Stimulated activated CD4-positive, alpha-beta T cell treated with anti-CD3 and anti-CD28 coated beads, Interleukin-12 subunit alpha, Interleukin-12 subunit beta, amount 100 ng/mL, for 4 hours (primary cell): ENCODE measurements around the gene TERT.

Experiments used
- DNase-seq: peaks from one replicate; pipeline ENCODE4 v3.0.0-alpha.2; 2020

TERT gene

GRCh38 chr5:1317921-1318565 is 23.2 kb upstream of the TERT start:
- no peak for DNase-seq

- no peak for DNase-seq
These were observed 21.9 kb upstream of the TERT start for GRCh38 chr5:1316588-1317340.

GRCh38 chr5:1315709-1316587 is 21.1 kb upstream of the TERT start:
- DNase-seq = peak; percentile 24

GRCh38 chr5:1315018-1315708 is 20.3 kb upstream of the TERT start:
- DNase-seq = no peak

- no peak for DNase-seq
These were observed 19.7 kb upstream of the TERT start for GRCh38 chr5:1314564-1314982.

GRCh38 chr5:1312993-1313833 is 18.3 kb upstream of the TERT start:
- no peak for DNase-seq

GRCh38 chr5:1312206-1312605 is 17.3 kb upstream of the TERT start:
- DNase-seq = no peak

GRCh38 chr5:1311439-1312055 is 16.7 kb upstream of the TERT start:
- DNase-seq = no peak

GRCh38 chr5:1310118-1310517 is 15.2 kb upstream of the TERT start:
- DNase-seq = no peak

GRCh38 chr5:1304033-1304432 is 9.2 kb upstream of the TERT start:
- DNase-seq = no peak

GRCh38 chr5:1302258-1302657 is 7.4 kb upstream of the TERT start:
- no peak for DNase-seq

- no peak for DNase-seq
These were observed 5.8 kb upstream of the TERT start for GRCh38 chr5:1300581-1301083.

- no peak for DNase-seq
These were observed 5.1 kb upstream of the TERT start for GRCh38 chr5:1299961-1300360.

GRCh38 chr5:1299511-1299850 is 4.6 kb upstream of the TERT start:
- DNase-seq = no peak

GRCh38 chr5:1298723-1299510 is 4.0 kb upstream of the TERT start:
- no peak for DNase-seq

- DNase-seq = no peak
These were observed 3.2 kb upstream of the TERT start for GRCh38 chr5:1298067-1298551.

- DNase-seq = no peak
These were observed 2.4 kb upstream of the TERT start for GRCh38 chr5:1297243-1297642.

- DNase-seq = no peak
These were observed 776 bp upstream of the TERT start for GRCh38 chr5:1295650-1296037.

GRCh38 chr5:1294206-1294834 is 548 bp downstream of the TERT start:
- DNase-seq = no peak
